Stimulated activated CD4-positive, alpha-beta T cell treated with anti-CD3 and anti-CD28 coated beads, Interleukin-2, amount 100 ng/mL, for 4 hours (primary cell): ENCODE data around the gene SLC34A3.
A peak's percentile ranks its signal among the peaks of the same experiment; 100 is the strongest.

Experiments
- DNase-seq: peaks from one replicate; pipeline ENCODE4 v3.0.0-alpha.2; 2020; ENCODE audit warnings: low read depth

SLC34A3 gene

DNA sequence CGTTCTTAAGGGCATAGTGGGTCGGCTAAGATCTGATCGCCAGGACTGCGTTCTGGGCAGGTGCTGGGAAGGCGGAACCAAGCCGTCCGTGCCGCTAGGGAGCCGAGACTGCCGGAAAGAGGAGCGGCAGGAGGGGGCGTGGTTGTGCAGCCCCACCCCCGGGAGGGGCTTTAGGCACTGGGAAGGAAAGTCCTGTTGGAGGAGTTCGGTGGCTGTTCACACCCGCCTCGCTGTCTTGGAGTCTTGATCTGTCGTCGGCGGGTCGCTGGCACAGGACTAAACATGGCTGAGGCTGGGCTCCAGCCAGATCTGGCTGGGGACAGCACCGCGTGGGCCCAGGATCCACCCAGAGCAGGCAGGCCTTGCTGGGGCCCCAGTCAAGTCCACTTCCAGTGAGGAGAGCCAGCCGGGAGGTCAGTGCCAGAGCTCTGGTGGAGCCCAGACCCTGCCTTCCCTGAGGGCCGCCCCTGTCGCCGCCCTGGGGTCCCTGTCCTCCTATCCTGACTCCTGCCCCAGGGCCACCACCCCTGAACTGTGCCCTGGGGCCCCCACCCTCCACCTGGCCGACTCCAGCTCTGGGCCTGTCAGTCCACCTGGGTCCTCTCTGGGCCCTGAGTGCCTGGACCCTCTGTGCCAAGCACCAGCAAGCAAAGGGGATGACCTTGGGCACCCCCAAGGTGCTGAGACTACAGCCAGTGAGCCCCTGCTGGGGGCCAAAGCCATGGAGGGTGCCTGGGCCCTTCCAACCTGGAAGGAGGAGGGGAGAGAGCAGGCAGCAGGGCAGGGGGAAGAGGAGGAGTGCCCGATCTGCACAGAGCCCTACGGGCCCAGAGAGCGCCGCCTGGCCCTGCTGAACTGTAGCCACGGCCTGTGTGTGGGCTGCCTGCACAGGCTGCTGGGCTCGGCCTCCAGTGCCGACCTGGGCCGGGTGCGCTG, 13.2 kb upstream of the SLC34A3 start:
- DNase-seq, result no peak

DNA sequence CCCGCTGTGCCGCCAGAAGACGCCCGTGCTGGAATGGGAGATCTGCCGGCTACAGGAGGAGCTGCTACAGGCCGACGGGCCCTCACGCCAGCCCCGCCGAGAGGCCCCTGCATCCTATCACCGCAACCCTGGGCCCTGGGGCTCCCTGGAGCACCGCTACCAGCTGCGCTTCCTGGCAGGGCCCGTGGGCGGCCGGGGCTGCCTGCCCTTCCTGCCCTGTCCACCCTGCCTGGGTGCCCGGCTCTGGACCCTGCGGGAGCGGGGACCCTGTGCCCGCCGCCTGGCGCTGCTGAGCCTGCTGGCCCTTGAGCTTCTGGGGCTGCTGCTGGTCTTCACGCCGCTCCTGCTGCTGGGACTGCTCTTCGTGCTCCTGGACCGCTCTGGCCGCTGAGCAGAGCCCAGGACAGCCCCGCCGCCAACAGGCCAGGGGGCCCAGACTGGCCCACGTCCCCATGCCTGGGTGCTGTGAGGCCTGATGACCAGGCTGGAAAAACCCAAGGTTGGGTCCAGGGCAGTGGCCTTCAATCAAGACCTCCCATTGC, 12.4 kb upstream of the SLC34A3 start:
- DNase-seq, result no peak

DNA sequence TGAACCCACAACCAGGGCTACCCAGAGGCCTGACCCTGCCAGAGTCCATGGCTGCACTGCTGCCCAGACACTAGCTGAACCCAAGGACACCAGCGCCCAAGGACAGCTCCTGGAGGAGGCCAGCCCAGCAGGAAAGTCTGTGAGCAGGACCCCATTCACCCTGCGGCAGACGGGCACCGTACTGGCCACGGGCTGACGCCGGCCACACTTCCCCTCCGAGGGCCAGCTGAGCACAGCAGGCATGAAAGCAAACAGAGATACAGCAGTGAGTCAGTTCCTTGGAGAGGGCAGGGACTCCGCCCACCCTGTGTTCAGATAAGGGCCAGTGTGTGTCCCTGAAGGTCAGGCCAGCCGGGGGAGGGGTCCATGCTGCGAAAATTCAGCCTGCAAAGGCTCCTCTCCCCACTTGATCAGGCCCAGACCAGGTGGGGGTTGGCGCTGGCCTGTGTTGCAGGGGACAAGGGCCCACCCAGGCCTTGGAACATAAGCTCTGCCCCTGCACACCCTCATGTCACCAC, 11.9 kb upstream of the SLC34A3 start:
- no peak for DNase-seq

- no peak for DNase-seq
Observed at GRCh38 chr9:137219757-137220316, 10.9 kb upstream of the SLC34A3 start.

GRCh38 chr9:137220317-137221094, 10.2 kb upstream of the SLC34A3 start:
- DNase-seq, result no peak

DNA sequence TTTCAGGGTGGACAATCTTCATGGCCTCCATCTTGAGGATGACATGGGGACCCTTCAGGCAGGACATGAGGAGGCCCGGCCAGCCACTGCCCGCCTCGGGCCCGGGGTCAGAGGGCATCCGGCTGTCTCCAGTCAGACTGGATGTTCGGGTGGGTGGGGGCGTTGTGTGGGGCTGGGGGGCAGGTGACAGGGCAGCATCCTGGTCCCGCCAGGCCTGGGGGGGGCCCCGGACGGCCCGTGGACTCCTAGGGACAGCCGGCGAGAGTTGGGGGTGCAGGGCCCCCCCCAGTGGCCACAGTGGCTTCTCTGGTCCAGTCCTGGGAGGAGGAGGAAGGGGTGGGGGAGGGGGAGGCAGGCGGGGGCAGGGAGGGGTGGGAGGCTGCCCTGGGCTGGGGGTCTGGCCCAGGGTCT, 9.6 kb upstream of the SLC34A3 start:
- no peak for DNase-seq

DNA sequence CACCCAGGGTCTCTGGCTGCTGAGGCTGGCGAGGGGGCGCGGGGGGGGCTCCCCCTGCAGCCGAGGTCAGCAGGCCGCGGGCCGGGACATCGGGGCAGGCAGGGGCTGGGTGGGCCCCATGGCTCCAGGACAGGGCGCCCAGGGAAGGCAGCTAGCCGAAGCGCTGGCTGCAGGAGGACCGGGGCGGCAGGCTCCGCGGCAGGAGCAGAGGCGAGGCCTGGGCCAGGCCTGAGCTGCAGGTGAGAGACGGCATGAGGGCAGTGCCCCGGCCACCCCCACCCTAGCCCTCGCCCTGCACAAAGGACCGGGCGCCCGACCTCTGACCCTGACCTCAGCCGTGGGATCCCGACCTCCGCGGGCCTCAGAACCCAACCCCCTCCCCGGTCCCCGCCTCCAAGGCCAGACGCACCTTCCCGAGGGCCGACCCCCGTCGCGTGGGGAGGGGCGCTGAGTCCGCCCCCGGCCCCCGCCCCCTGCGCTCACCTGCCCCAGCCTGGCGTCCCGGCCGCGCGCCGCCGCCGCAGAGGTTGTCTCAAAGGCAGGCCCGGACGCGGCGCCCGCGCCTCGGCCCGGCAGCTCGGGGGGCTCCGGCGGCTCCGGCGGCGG, 9.1 kb upstream of the SLC34A3 start:
- no peak for DNase-seq

DNA sequence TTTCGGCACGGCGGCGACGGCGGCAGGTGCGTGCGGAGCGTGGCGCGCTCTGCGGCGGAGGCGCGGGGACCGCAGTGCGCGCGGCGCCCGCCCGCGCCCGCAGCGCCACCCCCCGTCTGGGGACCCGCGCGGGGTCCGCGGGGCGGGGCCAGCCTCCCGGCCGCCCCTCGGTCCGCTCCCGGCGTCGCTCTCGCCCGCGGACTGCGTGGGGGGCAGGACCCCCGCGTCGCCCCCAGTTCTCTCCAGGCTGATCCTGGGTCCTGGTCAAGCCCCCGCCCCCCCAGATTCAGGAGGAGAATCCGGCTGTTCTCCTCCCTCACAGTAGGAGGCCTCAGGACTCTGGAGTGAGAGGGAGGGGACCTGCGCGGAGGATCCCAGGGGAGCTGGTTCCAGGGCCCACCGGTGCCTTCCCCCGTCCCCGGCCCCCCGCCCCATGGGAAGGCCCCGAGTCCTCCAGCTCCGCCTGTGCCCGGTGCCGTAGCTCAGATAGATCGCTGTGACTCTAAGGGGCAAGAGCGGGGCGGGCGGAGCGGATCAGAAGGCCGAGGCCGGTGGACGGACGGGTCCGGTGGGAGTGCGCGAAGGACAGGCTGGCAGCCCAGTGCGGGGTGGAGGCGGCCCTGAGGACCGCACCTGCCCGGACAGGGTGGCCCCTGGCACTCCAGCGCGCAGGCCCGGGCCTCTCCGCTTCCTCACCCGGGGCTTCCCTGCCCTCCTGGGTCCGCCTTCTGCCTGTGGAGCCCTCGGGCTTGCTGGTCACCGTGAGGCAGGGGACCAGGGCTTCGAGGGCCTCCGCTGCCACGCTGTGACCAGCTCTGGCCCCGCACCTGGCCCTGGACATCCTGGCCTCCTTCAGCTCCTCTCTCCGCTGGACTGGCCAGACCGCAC, 8.3 kb upstream of the SLC34A3 start, which contains the start of gene RNF208:
TSS of gene RNF208 (minus strand) at position 51 of the 888 bp plus-strand sequence. CDS start 1,028 bp downstream, outside the sequence.
- DNase-seq, result no peak

DNA sequence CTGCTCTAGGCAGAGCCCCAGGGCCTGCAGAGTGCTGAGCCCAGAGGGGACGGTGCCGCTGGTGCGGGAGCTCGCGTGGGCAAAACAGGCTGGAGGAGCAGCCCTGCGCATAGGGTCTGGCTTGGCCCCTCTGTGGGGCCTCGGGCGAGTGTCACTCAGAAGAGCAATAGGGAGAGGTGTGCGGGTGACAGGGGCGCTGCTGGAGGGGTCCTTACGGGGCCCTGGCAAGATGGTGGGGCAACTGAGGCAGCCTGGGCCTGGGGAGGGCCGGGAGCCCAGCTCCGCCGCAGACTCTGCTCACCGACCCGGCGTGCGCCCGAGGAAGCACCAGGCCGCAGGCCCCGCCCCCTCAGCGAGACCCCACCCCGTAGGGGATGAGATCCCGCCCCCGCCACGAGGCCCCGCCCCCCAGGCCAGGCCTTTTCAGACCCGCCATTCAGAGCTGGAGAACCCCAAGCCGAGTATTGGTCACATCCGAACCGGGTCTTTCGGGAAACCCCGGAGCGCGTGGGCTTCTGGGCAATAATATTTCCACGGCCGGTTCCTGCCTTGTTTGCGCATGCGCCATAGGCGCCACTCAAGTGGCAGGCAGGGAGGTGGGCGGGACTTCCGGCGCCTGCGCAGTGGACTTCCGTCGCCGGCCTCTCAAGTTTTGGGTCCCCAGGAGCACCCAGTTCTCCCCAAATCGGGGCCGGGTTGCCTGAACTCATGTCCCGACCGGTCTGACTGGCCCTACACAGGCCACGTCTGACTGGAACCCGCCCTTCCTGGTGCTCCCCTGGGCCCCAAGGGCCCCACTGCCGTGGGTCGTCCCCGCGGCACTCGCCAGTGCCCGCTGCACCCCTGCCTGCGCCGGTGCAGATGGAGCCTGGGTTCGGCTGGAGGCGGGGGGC, 7.4 kb upstream of the SLC34A3 start:
- DNase-seq, result peak; percentile 98

DNA sequence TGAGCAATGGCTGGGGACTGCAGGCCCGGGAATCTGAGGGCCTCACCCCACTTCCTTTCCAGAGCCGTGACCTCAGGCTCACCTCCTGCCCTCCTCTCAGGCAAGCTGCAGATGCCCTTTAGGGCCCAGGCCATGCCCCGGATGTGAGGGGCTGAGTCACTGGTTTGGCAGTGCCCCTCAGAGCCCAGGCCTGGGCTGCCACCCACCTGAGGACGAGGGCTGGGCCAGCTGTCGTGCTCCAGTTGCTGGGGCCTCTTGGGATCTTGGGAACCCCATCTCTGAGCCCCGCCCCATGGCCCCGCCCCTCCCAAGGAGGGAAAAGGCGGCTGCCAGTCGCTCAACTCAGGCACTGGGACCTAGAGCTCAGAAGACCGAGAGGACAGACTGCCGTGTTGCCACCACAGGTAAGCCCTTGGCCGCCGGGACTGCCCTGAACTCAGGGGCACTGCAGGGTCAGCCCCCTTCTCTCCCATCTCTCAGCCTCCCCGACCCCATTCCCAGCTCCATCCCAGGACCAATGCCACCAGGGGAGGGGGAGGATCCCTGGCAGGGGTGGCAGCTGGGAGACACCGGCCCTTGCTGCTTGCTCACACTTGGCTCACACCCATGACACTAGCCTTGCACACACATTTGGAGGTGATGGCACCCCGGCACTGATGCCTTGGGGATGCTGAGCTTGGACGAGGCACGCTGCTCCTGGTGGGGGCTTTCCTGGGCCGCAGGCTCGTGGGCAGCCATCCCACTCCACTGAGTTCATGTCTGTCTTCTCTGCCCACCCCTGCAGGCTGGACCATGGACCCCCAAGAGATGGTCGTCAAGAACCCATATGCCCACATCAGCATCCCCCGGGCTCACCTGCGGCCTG, 5.6 kb upstream of the SLC34A3 start, which contains the start of gene CYSRT1:
TSS of gene CYSRT1 (plus strand) at position 345 of the 865 bp plus-strand sequence. CDS start at position 793, 448 bp downstream.
- no peak for DNase-seq

DNA sequence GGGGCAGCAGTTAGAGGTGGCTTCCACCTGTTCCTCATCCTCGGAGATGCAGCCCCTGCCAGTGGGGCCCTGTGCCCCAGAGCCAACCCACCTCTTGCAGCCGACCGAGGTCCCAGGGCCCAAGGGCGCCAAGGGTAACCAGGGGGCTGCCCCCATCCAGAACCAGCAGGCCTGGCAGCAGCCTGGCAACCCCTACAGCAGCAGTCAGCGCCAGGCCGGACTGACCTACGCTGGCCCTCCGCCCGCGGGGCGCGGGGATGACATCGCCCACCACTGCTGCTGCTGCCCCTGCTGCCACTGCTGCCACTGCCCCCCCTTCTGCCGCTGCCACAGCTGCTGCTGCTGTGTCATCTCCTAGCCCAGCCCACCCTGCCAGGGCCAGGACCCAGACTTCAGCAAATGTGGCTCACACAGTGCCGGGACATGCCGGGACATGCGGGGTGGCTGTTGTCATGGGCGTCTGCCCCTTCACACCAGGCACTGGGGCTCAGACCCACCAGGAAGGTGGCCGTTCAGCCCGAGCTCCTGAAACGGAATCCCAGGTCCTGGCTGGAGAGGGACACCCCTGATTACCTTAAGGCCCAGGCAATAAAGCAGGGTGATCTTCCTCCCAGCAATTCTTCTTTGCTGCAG, 4.9 kb upstream of the SLC34A3 start:
- DNase-seq, result no peak

DNA sequence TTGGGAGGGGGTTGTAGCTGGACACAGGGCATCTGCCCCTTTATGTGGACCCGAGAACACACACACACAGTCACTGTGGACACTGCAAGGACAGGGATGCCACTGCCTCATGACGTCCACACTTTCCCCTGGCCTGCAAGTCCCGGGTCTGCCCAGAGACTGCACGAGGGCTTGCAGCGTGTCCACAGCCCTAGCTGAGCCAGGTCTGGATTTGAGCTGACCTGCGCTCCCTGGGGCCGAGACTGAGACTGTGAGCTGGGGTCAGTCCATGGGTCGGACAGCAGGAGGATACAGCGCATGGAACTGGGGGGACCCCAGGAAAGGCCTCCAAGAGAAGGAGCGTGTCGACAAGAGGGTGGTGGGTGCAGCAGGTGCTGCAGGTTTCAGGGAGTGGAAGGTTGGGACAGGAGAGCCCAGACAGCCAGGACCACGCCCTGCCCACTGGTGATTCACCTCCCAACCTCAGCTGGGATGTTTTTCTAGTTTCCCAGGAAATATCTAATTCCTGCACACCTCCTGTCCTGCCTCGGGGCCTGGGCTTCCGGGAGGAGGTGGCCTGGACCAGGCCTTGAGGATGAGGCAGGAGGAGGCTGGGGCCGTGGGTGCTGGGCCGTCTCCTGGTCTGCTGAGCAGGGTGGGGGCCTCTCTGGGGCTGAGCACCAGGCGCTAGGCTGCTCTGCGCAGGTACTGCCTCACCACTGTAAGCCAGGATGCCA, 4.2 kb upstream of the SLC34A3 start:
- DNase-seq, result no peak

GRCh38 chr9:137227054-137227852, 3.4 kb upstream of the SLC34A3 start, which contains the start of gene RNF224:
Gene RNF224, plus strand, starts transcription at chr9:137227502. Its CDS starts 834 bp downstream, at chr9:137228336.
- DNase-seq, result peak; percentile 72

GRCh38 chr9:137227853-137228505, 2.7 kb upstream of the SLC34A3 start:
- no peak for DNase-seq

- DNase-seq, result no peak
Observed at GRCh38 chr9:137228506-137228967, 2.2 kb upstream of the SLC34A3 start.
